Muscle of back (tissue), 11 donors: ENCODE data around the gene DCAF10. TPM values are rescaled to one million over a fixed set of nuclear protein-coding genes. Genes with fewer than 3 reads are reported as not detected.
"Not testable (repeated sequence)": the region's sequence is repeated elsewhere in the genome, so short reads cannot be mapped to it uniquely, and the experiment has no call there.

Experiments
- DNase-seq, 3 donors: peaks; one replicate each; pipeline versions ENCODE4 v3.0.0 to v3.0.0-alpha.2; 2013
- polyA plus RNA-seq, 10 donors: library from polyadenylated mRNA; unstranded; fragments of 120-200 nt; gene quantifications; one replicate each; pipeline ENCODE4 v1.2.1, GENCODE V29; 2013; ENCODE audit not compliant: insufficient read length in 10 of 10

DCAF10 gene
- polyA plus RNA-seq, 10 donors = 18.5 to 32.2 (median 25.1) TPM

GRCh38 chr9:37787059-37787458 is 13.5 kb upstream of the DCAF10 start:
- DNase-seq = no peak

GRCh38 chr9:37788332-37788731 is 12.3 kb upstream of the DCAF10 start:
- DNase-seq = no peak

GRCh38 chr9:37790096-37790495 is 10.5 kb upstream of the DCAF10 start:
- DNase-seq = no peak

- DNase-seq = no peak
Measured at GRCh38 chr9:37792122-37792521, 8.5 kb upstream of the DCAF10 start.

- DNase-seq = no peak
Measured at GRCh38 chr9:37796232-37796631, 4.4 kb upstream of the DCAF10 start.

- no peak for DNase-seq
Measured at GRCh38 chr9:37798677-37799076, 1.9 kb upstream of the DCAF10 start.

- DNase-seq = no peak
Measured at GRCh38 chr9:37801287-37801850, 772 bp downstream of the DCAF10 start.

- DNase-seq = no peak
Measured at GRCh38 chr9:37801959-37802711, 1.5 kb downstream of the DCAF10 start.

GRCh38 chr9:37806271-37806670 is 5.7 kb downstream of the DCAF10 start:
- DNase-seq = no peak

- not testable (repeated sequence) for DNase-seq
Measured at GRCh38 chr9:37809676-37810075, 9.1 kb downstream of the DCAF10 start.

- DNase-seq = no peak
Measured at GRCh38 chr9:37811906-37812476, 11.4 kb downstream of the DCAF10 start.

GRCh38 chr9:37812773-37813379 is 12.3 kb downstream of the DCAF10 start:
- no peak for DNase-seq

GRCh38 chr9:37818849-37819248 is 18.3 kb downstream of the DCAF10 start:
- no peak for DNase-seq

GRCh38 chr9:37820142-37820541 is 19.5 kb downstream of the DCAF10 start:
- DNase-seq = no peak

GRCh38 chr9:37825174-37825573 is 24.6 kb downstream of the DCAF10 start:
- not testable (repeated sequence) for DNase-seq

- DNase-seq = no peak
Measured at GRCh38 chr9:37827483-37828165, 27.0 kb downstream of the DCAF10 start.

GRCh38 chr9:37835821-37836220 is 35.2 kb downstream of the DCAF10 start:
- no peak for DNase-seq

GRCh38 chr9:37836386-37836785 is 35.8 kb downstream of the DCAF10 start:
- DNase-seq = no peak

GRCh38 chr9:37839496-37840461 is 39.2 kb downstream of the DCAF10 start:
- DNase-seq = no peak

- DNase-seq = peak in 1 of 3 donors; percentile 9
Measured at GRCh38 chr9:37840560-37841194, 40.1 kb downstream of the DCAF10 start.

- DNase-seq = no peak
Measured at GRCh38 chr9:37852222-37852621, 51.6 kb downstream of the DCAF10 start.
